HFFc6 (cell line): ENCODE measurements around the gene SPC24. TPM values are rescaled to one million over a fixed set of nuclear protein-coding genes. Genes with fewer than 3 reads are reported as not detected.

Experiments used
- DNase-seq: peaks from one replicate; pipeline ENCODE4 v3.0.0-alpha.2; 2018
- H3K27ac Mint-ChIP-seq: 2 replicates; pipeline ENCODE4 v1.8.0; 2020; ENCODE audit warnings: mild to moderate bottlenecking, mixed read lengths
- H3K27me3 Mint-ChIP-seq: 2 replicates; pipeline ENCODE4 v1.8.0; 2021; ENCODE audit warnings: mild to moderate bottlenecking, moderate library complexity, mixed read lengths; ENCODE audit not compliant: insufficient read depth
- H3K36me3 Mint-ChIP-seq: 2 replicates; pipeline ENCODE4 v1.8.0; 2021; ENCODE audit warnings: low read depth, mixed read lengths
- H3K4me1 Mint-ChIP-seq: 2 replicates; pipeline ENCODE4 v1.8.0; 2020; ENCODE audit warnings: low read depth, mixed read lengths
- H3K4me3 Mint-ChIP-seq: 2 replicates; pipeline ENCODE4 v1.8.0; 2020; ENCODE audit warnings: mild to moderate bottlenecking, moderate library complexity, mixed read lengths
- H3K9me3 Mint-ChIP-seq: 2 replicates; pipeline ENCODE4 v1.8.0; 2020; ENCODE audit warnings: mild to moderate bottlenecking, mixed read lengths
- CTCF ChIP-seq: fragments of 200-600 bp; sonication (generic); IDR thresholded peaks from 2 replicates; pipeline ENCODE4 v1.5.0; 2021; ENCODE audit warnings: antibody characterized with exemption, mild to moderate bottlenecking
- total RNA-seq, 6 experiments: library from RNA; stranded (reverse); fragmentation: NEBNext Ultra II Directional; extraction: Animal tissue kit (Norgen Biotek cat#: 25700); gene quantifications; 2 replicates in 1 of 6; 3 replicates in 5 of 6; pipeline ENCODE4 v1.2.3, GENCODE V29; 2021

The SPC24 gene
- total RNA-seq, 6 experiments from 2014 or later, result 21.0 to 54.6 (median 50.3) TPM

DNA sequence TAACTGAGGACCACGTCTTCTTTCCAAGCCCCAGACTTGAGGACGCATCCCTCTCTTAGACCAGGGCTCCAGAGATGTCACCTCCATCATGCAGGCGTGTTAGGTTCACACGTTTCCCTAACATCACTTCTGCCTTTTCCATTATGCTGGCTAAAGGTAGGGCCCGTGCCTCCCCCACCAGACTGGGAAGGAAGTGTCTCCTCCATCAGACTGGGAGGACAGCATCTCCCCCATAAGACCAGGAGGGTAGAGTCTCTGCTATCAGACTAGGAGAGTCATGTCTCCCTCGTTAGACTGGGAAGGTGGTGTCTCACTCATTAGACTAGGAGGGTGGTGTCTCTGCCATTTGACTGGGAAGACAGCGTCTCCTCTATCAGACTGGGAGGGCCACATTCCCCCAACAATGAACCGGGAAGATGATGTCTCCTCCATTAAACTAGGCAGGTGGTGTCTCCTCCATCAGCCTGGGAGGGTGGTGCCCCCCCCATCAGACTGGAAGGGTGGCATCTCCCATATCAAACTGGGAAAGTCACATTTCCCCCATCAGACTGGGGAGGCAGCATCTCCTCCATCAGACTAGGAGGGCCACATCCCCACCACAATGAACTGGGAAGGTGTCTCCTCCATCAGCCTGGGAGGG, 18.1 kb upstream of the SPC24 start:
- Mint-ChIP-seq H3K36me3 (peaks cover 35% of the 10 kb centered on the region), H3K4me1 (peaks cover 25% of the 10 kb centered on the region), H3K9me3 (no peaks in the 10 kb centered on the region), H3K27ac (peak overlapping the region; percentile 18; the same call in 1 of the 2 replicates), H3K27me3 (peaks cover 1% of the 10 kb centered on the region; the same call in 1 of the 2 replicates), H3K4me3 (no peak overlapping the region)
- DNase-seq, result no peak
- no peak for TF ChIP-seq CTCF

DNA sequence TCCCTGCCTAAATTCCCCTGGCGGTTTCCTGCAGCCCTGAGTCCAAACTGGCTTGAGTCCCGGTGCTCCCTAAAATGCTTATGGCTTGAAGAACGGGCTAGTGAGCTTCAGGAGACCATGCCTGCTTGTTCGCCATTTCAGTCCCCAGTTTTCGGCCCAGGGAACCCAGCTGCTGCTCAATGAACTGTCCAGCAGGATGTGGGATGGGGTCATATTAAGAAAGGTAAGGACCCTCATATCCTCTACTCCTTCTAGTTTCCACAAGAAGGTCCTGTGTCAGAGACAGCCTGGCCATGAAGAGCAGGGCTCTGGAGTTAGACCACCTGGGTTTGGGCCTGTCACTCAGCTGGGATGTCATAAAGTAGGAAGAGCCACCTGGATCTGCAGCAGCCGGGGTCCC, 17.0 kb upstream of the SPC24 start:
- Mint-ChIP-seq H3K36me3 (peaks cover 40% of the 10 kb centered on the region), H3K4me1 (peaks cover 28% of the 10 kb centered on the region), H3K27me3 (no peaks in the 10 kb centered on the region; the same call in 1 of the 2 replicates), H3K27ac (peak overlapping the region; percentile 9; the same call in 1 of the 2 replicates), H3K4me3 (no peak overlapping the region), H3K9me3 (no peaks in the 10 kb centered on the region)
- TF ChIP-seq CTCF, result no peak
- no peak for DNase-seq

DNA sequence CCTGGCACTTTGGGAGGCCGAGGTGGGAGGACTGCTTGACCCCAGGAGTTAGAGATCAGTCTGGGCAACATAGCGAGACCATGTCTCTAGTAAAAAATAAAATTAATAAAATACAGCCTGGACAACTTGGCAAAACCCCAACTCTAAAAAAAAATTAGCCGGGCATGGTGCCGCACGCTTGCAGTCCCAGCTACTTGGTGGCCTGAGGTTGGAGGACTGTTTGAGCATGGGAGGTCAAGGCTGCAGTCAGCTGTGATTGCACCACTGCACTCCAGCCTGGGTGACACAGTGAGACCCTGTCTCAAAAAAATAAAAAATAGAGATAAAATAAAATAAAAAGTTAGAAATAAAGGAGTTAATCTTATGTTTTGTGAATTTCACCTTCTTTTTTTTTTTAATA, 15.6 kb upstream of the SPC24 start:
- Mint-ChIP-seq H3K36me3 (peaks cover 39% of the 10 kb centered on the region), H3K4me3 (no peak overlapping the region), H3K27me3 (peaks cover 4% of the 10 kb centered on the region), H3K9me3 (peaks cover 4% of the 10 kb centered on the region; the same call in 1 of the 2 replicates), H3K27ac (no peak overlapping the region), H3K4me1 (peaks cover 37% of the 10 kb centered on the region)
- no peak for DNase-seq
- TF ChIP-seq CTCF, result no peak

DNA sequence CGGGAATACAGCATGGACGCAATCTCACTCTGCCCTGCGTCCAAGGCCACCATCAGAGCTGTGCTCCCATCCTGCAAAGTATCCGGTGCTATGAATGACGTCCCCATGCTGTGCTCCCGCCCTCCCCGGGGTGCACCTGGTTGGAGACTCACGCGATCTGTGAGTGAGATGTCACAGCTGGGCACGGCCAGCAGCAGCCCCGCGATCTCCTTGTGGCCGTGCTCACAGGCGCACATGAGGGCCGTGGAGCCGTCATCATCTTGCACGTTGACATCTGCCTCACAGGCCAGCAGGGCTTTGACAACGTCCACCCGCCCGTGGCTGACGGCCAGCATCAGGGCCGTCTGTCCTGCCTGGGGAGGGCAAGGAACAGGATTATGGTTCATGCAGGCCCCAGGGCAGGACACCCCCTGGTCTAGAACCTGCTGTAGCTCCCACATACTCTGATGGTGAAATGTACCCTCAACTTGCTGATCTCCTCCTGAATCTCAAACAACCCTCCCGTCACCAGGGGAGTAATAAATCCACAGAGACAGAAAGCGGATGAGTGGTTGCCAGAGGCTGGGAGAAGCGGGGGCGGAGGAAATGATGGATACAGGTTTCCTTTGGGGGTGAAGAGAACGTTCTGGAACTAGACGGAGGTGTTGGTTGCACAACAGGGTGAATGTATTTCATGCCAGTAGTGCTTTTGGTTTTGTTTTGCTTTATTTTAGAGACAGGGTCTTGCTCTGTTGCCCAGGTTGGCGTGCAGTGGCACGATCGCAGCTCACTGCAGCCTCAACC, 14.5 kb upstream of the SPC24 start:
- no peak for DNase-seq
- H3K27ac Mint-ChIP-seq, result peak overlapping the region; percentile 95

GRCh38 chr19:11168568-11168967, 13.0 kb upstream of the SPC24 start:
- peaks cover 58% of the 10 kb centered on the region for H3K4me1 Mint-ChIP-seq
- peak overlapping the region; percentile 71 for H3K4me3 Mint-ChIP-seq
- peaks cover 8% of the 10 kb centered on the region for H3K27me3 Mint-ChIP-seq
- H3K36me3 Mint-ChIP-seq, result peaks cover 59% of the 10 kb centered on the region
- DNase-seq, result peak; percentile 99
- H3K9me3 Mint-ChIP-seq, result peaks cover 4% of the 10 kb centered on the region; the same call in 1 of the 2 replicates
- TF ChIP-seq CTCF, result no peak
- peak overlapping the region; percentile 95 for H3K27ac Mint-ChIP-seq

More for the DNA sequence above, 14.5 kb upstream of the SPC24 start:
- Mint-ChIP-seq H3K9me3 (peaks cover 4% of the 10 kb centered on the region; the same call in 1 of the 2 replicates), H3K4me3 (peak overlapping the region; percentile 30; the same call in 1 of the 2 replicates), H3K36me3 (peaks cover 45% of the 10 kb centered on the region), H3K4me1 (peaks cover 48% of the 10 kb centered on the region), H3K27me3 (peaks cover 4% of the 10 kb centered on the region)
- no peak for TF ChIP-seq CTCF
